ENCODE measurements around the gene KRTAP10-12. TPM values are rescaled to one million over a fixed set of nuclear protein-coding genes. Genes with fewer than 3 reads are reported as not detected.

Gene KRTAP10-12
- total and polyA plus RNA-seq, 10 of the 15 experiments (the other 5 are each of a cell fraction or from before 2014, with no cell fraction given), result not detected

DNA sequence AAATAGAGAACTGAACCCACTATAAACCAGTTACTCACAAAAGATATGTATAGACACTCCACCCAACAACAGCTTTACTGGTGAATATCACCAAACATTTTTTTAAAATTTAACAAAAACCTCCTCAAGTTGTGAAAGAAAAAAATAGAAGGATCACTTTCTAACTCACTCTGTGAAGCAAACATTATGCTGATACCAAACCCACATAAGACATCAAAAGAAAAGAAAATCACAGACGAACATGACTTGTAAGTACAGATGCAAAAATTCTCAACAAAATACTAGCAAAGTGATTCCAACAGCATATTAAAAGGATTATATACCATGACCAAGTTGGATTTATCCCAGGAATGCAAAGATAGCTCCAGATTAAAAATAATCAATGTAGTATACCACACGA is 5.3 kb upstream of the KRTAP10-12 start:
- in situ Hi-C loops (cut with MboI), result no loop called here
- Histone ChIP-seq H3K27ac (ENCODE audit: control insufficient read depth, insufficient read depth) (no peak overlapping the region), H3K27me3 (replicated peaks in 1 of 2; ENCODE audit: control insufficient read depth in 2 of 2, insufficient read depth in 2 of 2, low read length in 1 of 2) (no peaks in the 10 kb centered on the region), H3K4me3 (no peak overlapping the region), H3K4me1 (ENCODE audit: control insufficient read depth, insufficient read depth, low read length) (no peaks in the 10 kb centered on the region; the same call in 1 of the 2 replicates), H4K20me1 (ENCODE audit: control insufficient read depth, insufficient read depth) (no peaks in the 10 kb centered on the region), H3K4me2 (ENCODE audit: control insufficient read depth, insufficient read depth) (no peak overlapping the region), H3K79me2 (ENCODE audit: control insufficient read depth, insufficient read depth, low read length) (no peaks in the 10 kb centered on the region), H3K9ac (ENCODE audit: control insufficient read depth, insufficient read depth, low read length) (no peak overlapping the region), H3K9me3 (replicated peaks; ENCODE audit: control insufficient read depth, insufficient read depth, low read length) (peaks cover 1% of the 10 kb centered on the region; the same call in 2 of the 3 replicates), H3K36me3 (ENCODE audit: control insufficient read depth in 2 of 2, insufficient read depth in 2 of 2, low read length in 1 of 2) (no peaks in the 10 kb centered on the region), H2AFZ (ENCODE audit: control insufficient read depth, low read depth, low read length) (no peak overlapping the region)
- DNase-seq (ENCODE audit: low read depth, low spot score), result no peak
- no peak for FAIRE-seq
- ATAC-seq, result no peak
- BruUV-seq (replicated peaks), result no TSS peak
- ChIA-PET CTCF (interaction anchor here (2.1 kb wide), 1 partner anchor 51 kb away, joined by 6 read pairs; no protein-coding TSS in a partner anchor), POLR2A (no interaction called here), RAD21 (ENCODE audit: unreplicated experiment) (no interaction called here), SMC1A (ENCODE audit: uncharacterized antibody, unreplicated experiment) (no interaction called here)
- TF ChIP-seq JUND (IDR thresholded peaks at IDR 0.05; ENCODE audit: low read depth, low read length) (no peak), SPI1 (IDR thresholded peaks at IDR 0.05; ENCODE audit: borderline replicate concordance, insufficient read depth, low read depth, low read length) (no peak), TCF12 (IDR thresholded peaks at IDR 0.05; ENCODE audit: low read depth, low read length) (no peak), SREBF2 (IDR thresholded peaks at IDR 0.05; ENCODE audit: low read length) (no peak), POLR2A (IDR thresholded peaks at IDR 0.05; ENCODE audit: low read depth, low read length) (no peak)
- TF ChIP-seq, protein P1, sequence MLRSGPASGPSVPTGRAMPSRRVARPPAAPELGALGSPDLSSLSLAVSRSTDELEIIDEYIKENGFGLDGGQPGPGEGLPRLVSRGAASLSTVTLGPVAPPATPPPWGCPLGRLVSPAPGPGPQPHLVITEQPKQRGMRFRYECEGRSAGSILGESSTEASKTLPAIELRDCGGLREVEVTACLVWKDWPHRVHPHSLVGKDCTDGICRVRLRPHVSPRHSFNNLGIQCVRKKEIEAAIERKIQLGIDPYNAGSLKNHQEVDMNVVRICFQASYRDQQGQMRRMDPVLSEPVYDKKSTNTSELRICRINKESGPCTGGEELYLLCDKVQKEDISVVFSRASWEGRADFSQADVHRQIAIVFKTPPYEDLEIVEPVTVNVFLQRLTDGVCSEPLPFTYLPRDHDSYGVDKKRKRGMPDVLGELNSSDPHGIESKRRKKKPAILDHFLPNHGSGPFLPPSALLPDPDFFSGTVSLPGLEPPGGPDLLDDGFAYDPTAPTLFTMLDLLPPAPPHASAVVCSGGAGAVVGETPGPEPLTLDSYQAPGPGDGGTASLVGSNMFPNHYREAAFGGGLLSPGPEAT (IDR thresholded peaks at IDR 0.05; ENCODE audit: low read depth), result no peak
- TF ChIP-seq, protein P2, sequence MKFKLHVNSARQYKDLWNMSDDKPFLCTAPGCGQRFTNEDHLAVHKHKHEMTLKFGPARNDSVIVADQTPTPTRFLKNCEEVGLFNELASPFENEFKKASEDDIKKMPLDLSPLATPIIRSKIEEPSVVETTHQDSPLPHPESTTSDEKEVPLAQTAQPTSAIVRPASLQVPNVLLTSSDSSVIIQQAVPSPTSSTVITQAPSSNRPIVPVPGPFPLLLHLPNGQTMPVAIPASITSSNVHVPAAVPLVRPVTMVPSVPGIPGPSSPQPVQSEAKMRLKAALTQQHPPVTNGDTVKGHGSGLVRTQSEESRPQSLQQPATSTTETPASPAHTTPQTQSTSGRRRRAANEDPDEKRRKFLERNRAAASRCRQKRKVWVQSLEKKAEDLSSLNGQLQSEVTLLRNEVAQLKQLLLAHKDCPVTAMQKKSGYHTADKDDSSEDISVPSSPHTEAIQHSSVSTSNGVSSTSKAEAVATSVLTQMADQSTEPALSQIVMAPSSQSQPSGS (IDR thresholded peaks at IDR 0.05; ENCODE audit: low read length), result no peak
- 3% methylated on average over 2 of the region's 2 CpGs for WGBS (ENCODE audit: insufficient coverage, insufficient replicate concordance, low lambda C conversion rate, missing lambda C conversion rate)
- intact Hi-C loops (cut with micrococcal nuclease; ENCODE audit: unreplicated experiment), result no loop called here
